T1000 (cell line): ENCODE results near the gene CPEB4.

Source experiments
- DNase-seq: peaks from one replicate; lab custom pipeline; 2025; ENCODE audit warnings: mixed read lengths; lab: John Stamatoyannopoulos, UW

The CPEB4 gene

DNA sequence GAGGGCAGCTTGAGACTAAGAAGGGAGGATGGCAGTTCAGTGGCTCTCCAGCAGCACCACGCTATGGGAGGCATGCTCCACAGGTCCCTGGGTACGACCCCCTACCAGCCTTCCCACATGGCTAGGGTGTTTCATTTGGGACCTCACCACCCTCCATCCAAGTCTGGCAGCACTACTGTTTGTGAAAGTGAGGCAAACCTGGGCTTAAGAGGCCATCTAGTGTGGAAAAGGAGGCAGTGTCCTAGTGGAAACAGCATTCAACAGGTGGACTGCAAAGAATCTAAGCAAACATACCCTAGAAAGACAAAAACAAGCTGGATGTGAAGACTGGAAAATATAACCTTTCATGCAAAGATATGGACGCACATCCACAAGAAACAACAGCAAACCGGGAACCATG, 96.1 kb downstream of the CPEB4 start:
- DNase-seq: no peak

DNA sequence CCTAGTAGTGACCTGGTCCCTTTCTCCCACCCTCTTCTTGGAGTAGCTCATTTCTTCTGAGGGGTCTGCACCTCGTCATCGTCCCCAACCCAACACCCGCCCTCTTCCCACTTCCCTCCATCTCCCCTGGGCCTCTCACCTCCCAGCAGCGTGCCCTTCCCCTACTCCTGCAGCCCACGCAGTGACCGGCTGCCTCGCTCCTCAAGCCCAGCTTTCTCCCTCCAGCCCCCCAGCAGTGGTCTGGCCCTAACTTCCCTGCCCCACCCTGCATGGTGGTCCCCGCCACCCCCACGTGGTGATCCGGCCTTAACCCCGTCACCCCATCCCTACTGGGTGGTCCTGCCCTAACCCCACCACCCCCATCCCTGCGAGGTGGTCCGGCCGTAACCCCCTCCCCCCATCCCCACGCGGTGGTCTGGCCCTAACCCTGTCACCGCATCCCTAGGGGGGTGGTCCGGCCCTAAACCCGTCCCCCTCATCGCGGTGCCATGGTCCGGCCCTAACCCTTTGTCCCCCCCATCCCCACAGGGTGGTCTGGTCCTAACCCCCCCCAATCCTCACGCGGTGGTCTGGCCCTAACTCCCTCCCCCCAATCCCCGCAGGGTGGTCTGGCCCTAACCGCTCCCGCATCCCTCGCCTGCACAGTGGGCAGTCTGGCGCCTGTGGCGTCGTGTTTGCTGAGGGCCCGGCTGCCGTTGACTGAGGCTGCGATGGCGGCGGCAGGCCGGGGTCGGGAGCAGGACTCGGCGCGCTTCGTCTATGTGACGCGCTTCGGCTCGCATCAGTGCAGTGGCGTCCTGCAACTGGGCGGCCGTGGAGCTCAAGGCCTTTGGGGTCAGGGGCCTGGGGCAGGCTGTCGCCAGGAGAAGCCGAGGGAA, 100.6 kb downstream of the CPEB4 start, which contains the start of gene C5orf47:
TSS of gene C5orf47 (plus strand) at position 617 of the 878 bp plus-strand sequence. CDS start at position 711, 94 bp downstream.
- no peak for DNase-seq

GRCh38 chr5:173989432-173990082, 101.4 kb downstream of the CPEB4 start:
- no peak for DNase-seq

DNA sequence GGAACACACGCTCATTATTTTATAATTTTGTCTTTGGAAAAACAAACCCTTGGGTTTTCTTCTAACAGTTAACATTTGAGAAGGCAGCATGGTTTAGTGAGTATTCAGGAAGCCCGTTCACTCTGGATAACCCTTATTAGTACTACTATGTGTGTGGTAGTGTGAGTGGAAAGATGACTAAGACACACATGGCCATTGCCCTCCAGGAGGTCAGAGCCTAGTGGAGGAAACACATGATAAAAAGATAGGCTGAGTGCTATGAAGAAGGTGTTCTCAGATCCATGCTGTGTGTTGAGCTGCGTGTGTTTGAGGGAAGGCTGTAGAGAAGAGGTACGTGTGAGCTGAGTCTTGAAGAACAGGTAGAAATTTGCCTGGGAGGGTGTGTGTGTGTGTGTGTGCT, 109.2 kb downstream of the CPEB4 start:
- no peak for DNase-seq

- no peak for DNase-seq
Observed at GRCh38 chr5:173998531-173998930, 110.4 kb downstream of the CPEB4 start.

DNA sequence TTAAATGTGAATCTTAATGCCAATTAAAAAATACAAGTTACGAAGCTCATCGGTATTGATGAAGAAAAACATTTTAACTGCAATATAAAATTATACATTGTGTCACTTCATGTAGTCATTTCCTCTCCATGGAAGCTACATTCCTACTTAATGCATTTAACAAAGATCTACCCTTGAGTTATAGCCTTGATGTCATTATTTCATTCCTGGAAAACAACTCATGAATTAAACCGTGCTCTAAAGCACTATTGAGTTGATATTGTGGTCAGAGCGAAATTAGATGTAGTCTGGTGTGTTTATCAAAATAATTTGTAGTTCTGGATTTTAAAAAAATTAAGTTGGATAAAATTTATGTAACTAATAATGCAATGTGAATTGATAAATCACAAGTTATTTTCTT, 111.9 kb downstream of the CPEB4 start:
- no peak for DNase-seq

DNA sequence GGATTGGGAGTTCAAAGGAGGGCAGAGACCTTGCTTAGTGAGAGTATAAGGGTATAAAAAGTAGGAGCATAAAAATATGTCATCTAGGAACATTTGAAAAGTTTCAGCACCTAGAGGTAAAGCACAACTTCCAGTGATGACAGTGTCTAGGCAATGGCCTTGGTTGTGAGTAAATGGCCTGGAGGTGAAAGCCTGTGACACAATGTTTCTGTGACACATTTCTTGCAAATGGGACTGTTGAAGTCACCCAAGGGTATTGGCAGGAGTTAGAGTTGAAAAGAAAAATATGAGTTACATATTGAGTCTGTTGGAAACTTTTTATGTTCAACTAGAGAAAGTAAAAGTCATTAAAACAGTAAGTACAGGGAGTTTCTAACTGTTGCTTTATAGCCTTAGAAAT, 115.6 kb downstream of the CPEB4 start:
- DNase-seq: no peak

DNA sequence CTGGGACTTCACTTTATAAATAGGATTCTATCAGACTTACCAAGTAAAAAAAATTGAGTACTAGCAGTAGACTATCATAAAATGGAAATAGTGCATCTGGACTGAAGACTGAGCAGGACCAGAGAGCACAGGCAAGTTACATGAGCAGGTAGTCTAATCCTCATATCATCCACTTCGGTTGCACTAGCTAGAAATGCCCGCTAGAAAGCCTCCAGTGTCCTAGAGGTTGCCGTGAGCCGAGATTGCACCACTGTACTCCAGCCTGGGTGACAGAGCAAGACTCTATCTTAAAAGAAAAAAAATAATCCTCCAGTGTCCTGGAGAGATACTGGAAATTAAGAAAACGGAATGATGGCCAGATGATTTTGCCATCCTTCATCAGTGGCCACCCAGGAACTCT, 120.8 kb downstream of the CPEB4 start:
- no peak for DNase-seq

GRCh38 chr5:174010365-174010764, 122.2 kb downstream of the CPEB4 start:
- no peak for DNase-seq

DNA sequence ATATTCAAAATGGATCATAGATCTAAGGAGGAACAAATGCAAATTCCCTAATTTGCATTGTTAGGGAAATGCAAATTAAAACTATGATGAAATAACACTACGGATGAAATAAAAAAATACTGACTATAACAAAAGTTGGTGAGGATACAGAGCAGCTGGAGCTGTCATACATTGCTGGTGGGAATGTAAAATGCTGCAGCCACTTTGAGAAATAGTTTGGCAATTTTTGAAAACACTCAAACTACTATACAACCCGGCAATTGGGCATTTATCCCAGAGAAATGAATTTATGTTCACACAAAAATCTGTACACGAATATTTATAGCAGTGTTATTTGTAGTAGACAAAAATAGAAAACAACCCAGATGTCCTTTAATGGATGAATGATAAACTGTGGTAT, 123.3 kb downstream of the CPEB4 start:
- DNase-seq: no peak
